Sigmoid colon (tissue), 4 donors: ENCODE data around the gene CLEC3B.

Experiments
- POLR2A ChIP-seq, 2 donors: fragments of 450-650 bp; IDR thresholded peaks; one replicate each; pipeline ENCODE4 v1.6.1; 2016; ENCODE audit warnings: antibody characterized with exemption in 2 of 2, mild to moderate bottlenecking in 2 of 2, moderate library complexity in 2 of 2
- POLR2AphosphoS5 ChIP-seq, 4 donors: sonication (generic); formaldehyde crosslinking; IDR thresholded peaks; one replicate each; pipeline ENCODE4 v1.6.1; 2017; ENCODE audit warnings: antibody characterized with exemption in 4 of 4
- TF ChIP-seq, protein P1 (sequence below), 4 experiments: fragments of 450-650 bp in 3 of 4; fragments of 200-600 bp in 1 of 4; IDR thresholded peaks; one replicate each; pipeline ENCODE4 v1.5.1; 2016 to 2019; ENCODE audit warnings: antibody characterized with exemption in 4 of 4, mild to moderate bottlenecking in 3 of 4, moderate library complexity in 2 of 4

DNA sequence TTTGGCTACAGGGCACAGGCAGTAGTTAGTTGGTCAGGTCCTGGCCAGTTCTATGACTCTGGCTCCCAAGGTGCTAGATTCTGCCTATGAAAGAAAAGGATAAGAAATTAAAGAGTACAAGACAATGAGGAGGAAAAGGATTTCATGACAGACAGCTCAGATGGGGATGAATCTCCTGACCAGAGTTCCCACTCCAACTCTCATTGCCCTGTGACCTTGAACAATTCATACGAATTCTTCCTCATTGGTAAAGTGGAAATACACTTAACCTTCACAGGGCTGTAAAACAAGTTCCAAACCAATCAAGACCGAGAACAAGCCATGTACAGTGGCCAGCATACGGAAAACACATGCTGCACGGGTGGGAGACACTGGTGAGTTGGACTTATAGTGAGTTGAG lies 23.7 kb downstream of the CLEC3B start:
- TF ChIP-seq, protein P1, sequence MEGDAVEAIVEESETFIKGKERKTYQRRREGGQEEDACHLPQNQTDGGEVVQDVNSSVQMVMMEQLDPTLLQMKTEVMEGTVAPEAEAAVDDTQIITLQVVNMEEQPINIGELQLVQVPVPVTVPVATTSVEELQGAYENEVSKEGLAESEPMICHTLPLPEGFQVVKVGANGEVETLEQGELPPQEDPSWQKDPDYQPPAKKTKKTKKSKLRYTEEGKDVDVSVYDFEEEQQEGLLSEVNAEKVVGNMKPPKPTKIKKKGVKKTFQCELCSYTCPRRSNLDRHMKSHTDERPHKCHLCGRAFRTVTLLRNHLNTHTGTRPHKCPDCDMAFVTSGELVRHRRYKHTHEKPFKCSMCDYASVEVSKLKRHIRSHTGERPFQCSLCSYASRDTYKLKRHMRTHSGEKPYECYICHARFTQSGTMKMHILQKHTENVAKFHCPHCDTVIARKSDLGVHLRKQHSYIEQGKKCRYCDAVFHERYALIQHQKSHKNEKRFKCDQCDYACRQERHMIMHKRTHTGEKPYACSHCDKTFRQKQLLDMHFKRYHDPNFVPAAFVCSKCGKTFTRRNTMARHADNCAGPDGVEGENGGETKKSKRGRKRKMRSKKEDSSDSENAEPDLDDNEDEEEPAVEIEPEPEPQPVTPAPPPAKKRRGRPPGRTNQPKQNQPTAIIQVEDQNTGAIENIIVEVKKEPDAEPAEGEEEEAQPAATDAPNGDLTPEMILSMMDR (IDR thresholded peaks at IDR 0.05) = no peak
- TF ChIP-seq POLR2AphosphoS5 (IDR thresholded peaks at IDR 0.05) = no peak
- TF ChIP-seq POLR2A (IDR thresholded peaks at IDR 0.05) = no peak
